Endothelial cell of umbilical vein (primary cell): ENCODE measurements around the gene PRRX2. TPM values are rescaled to one million over a fixed set of nuclear protein-coding genes. Genes with fewer than 3 reads are reported as not detected.

Experiments used
- BruUV-seq: library from RNA; stranded (reverse); fragments of 400-500 nt; replicated peaks from 2 replicates; lab custom pipeline; 2021; lab: Mats Ljungman, UMichigan
- CTCF ChIA-PET: fragments of 300-600, 350-600 bp; sonication (Branson Sonifier 250); formaldehyde crosslinking; loops from one replicate; lab custom pipeline; 2021; ENCODE audit warnings: antibody characterized with exemption, inconsistent platforms; lab: Charles Lee
- POLR2A ChIA-PET: fragments of 300-600, 350-600 bp; sonication (Branson Sonifier 250); formaldehyde crosslinking; loops from one replicate; lab custom pipeline; 2021; ENCODE audit warnings: antibody characterized with exemption, inconsistent platforms; lab: Charles Lee
- DNase-seq: peaks from one replicate; pipeline ENCODE4 v3.0.0-alpha.2; 2011; ENCODE audit warnings: low read depth, low spot score
- FAIRE-seq: peaks from 2 replicates; lab custom pipeline; 2011; peaks lifted over from hg19 to GRCh38; lab: Jason Lieb, UNC
- H2AFZ ChIP-seq: 2 replicates; pipeline ENCODE4 v1.6.0; 2012; ENCODE audit warnings: low read depth, low read length, control low read depth, inconsistent platforms
- H3K27ac ChIP-seq: 2 replicates; pipeline ENCODE4 v1.5.1; 2011; ENCODE audit warnings: low read depth, mild to moderate bottlenecking, control low read depth, low read length, moderate library complexity; ENCODE audit not compliant: insufficient read depth
- H3K27me3 ChIP-seq, 2 experiments: 2 replicates each; pipeline versions ENCODE4 v1.6.0 to v1.6.1; 2011; ENCODE audit warnings: low read length in 2 of 2, mixed read lengths in 1 of 2; ENCODE audit not compliant: control insufficient read depth in 2 of 2, insufficient read depth in 2 of 2
- H3K36me3 ChIP-seq, 2 experiments: 2 replicates in 1 of 2; 3 replicates in 1 of 2; pipeline ENCODE4 v1.5.1; 2011; ENCODE audit warnings: low read length in 2 of 2, mild to moderate bottlenecking in 1 of 2, moderate library complexity in 1 of 2; ENCODE audit not compliant: control insufficient read depth in 2 of 2, insufficient read depth in 2 of 2; ENCODE audit errors: extremely low read depth in 1 of 2
- H3K4me1 ChIP-seq: 3 replicates; pipeline ENCODE4 v1.5.1; 2011; ENCODE audit warnings: mild to moderate bottlenecking, low read length; ENCODE audit not compliant: control insufficient read depth, insufficient read depth; ENCODE audit errors: extremely low read depth
- H3K4me2 ChIP-seq: 2 replicates; pipeline ENCODE4 v1.6.1; 2011; ENCODE audit warnings: low read length, control low read depth, mixed read lengths; ENCODE audit not compliant: insufficient read depth
- H3K4me3 ChIP-seq, 3 experiments: fragments of 200-600 bp in 1 of 3; sonication (generic), shearing (Covaris generic) in 1 of 3; replicated peaks in 1 of 3; 2 replicates each; pipeline ENCODE4 v1.5.1; 2011 to 2016; ENCODE audit warnings: control low read depth in 3 of 3, low read length in 3 of 3, mild to moderate bottlenecking in 2 of 3, inconsistent platforms in 1 of 3, low read depth in 1 of 3, moderate library complexity in 1 of 3; ENCODE audit not compliant: insufficient read depth in 1 of 3
- H3K79me2 ChIP-seq: 2 replicates; pipeline ENCODE4 v1.6.0; 2012; ENCODE audit warnings: low read length, inconsistent platforms; ENCODE audit not compliant: control insufficient read depth, insufficient read depth
- H3K9ac ChIP-seq: replicated peaks from 2 replicates; pipeline ENCODE3; 2011; ENCODE audit warnings: low read length, control low read depth; ENCODE audit not compliant: insufficient read depth; ENCODE audit errors: extremely low read depth
- H3K9me1 ChIP-seq: replicated peaks from 3 replicates; pipeline ENCODE4 v1.6.0; 2011; ENCODE audit warnings: mild to moderate bottlenecking, low read length; ENCODE audit not compliant: control insufficient read depth, insufficient read depth; ENCODE audit errors: extremely low read depth
- H3K9me3 ChIP-seq: replicated peaks from 2 replicates; pipeline ENCODE4 v1.5.1; 2012; ENCODE audit warnings: low read length, inconsistent platforms; ENCODE audit not compliant: control insufficient read depth, insufficient read depth
- H4K20me1 ChIP-seq: replicated peaks from 2 replicates; pipeline ENCODE3; 2011; ENCODE audit warnings: mild to moderate bottlenecking, low read length; ENCODE audit not compliant: control insufficient read depth, insufficient read depth; ENCODE audit errors: extremely low read depth
- CTCF ChIP-seq, 2 donors: IDR thresholded peaks; 1 replicate in 1 of 2; 2 replicates in 1 of 2; pipeline ENCODE4 v1.5.1; 2011; ENCODE audit warnings: low read length in 2 of 2, mild to moderate bottlenecking in 2 of 2, moderate library complexity in 2 of 2, control low read depth in 1 of 2, inconsistent platforms in 1 of 2, low read depth in 1 of 2; ENCODE audit not compliant: insufficient read depth in 1 of 2; ENCODE audit errors: extremely low read depth in 1 of 2
- EZH2 ChIP-seq: IDR thresholded peaks from 2 replicates; pipeline ENCODE4 v1.6.1; 2012; ENCODE audit warnings: borderline replicate concordance, low read depth, mild to moderate bottlenecking, moderate library complexity, low read length, inconsistent platforms; ENCODE audit not compliant: severe bottlenecking
- FOS ChIP-seq: IDR thresholded peaks from 2 replicates; pipeline ENCODE4 v1.6.1; 2011; ENCODE audit warnings: mild to moderate bottlenecking, low read length, moderate library complexity, borderline replicate concordance; ENCODE audit not compliant: insufficient read depth
- GATA2 ChIP-seq: IDR thresholded peaks from 2 replicates; pipeline ENCODE4 v1.7.0; 2011; ENCODE audit warnings: low read depth, mild to moderate bottlenecking, moderate library complexity, mixed read lengths, low read length; ENCODE audit not compliant: insufficient read length, insufficient read depth
- JUN ChIP-seq: IDR thresholded peaks from 2 replicates; pipeline ENCODE4 v1.6.1; 2011; ENCODE audit warnings: borderline replicate concordance, low read depth; ENCODE audit not compliant: insufficient read length, insufficient read depth
- MAX ChIP-seq: IDR thresholded peaks from 2 replicates; pipeline ENCODE4 v1.6.1; 2011; ENCODE audit not compliant: insufficient read depth, insufficient read length
- MYC ChIP-seq: IDR thresholded peaks from one replicate; pipeline ENCODE4 v1.6.1; 2011; ENCODE audit warnings: mild to moderate bottlenecking, low read depth, low read length
- POLR2A ChIP-seq: IDR thresholded peaks from 2 replicates; pipeline ENCODE4 v1.6.1; 2012; ENCODE audit warnings: low read depth, mild to moderate bottlenecking, control low read depth, low read length
- POLR2AphosphoS5 ChIP-seq: IDR thresholded peaks from 2 replicates; pipeline ENCODE4 v1.6.1; 2012; ENCODE audit warnings: low read depth, mild to moderate bottlenecking, control low read depth, low read length, moderate library complexity; ENCODE audit not compliant: insufficient read depth
- dilution Hi-C: fragments of 300-500 bp; cut with MboI; formaldehyde crosslinking; loops from one replicate; pipeline ENCODE4 v1.15.0; 2019; ENCODE audit warnings: low sequenced_read_pairs; ENCODE audit not compliant: extremely low pct_ligation_motif_present
- intact Hi-C: fragments of 100-400 bp; cut with micrococcal nuclease; formaldehyde crosslinking; loops from one replicate; pipeline ENCODE4 v1.10.0; 2022
- polyA plus RNA-seq, 4 experiments: library from polyadenylated mRNA; depleted of rRNA in 3 of 4; stranded (reverse) in 3 of 4; unstranded in 1 of 4; fragments of >200 nt; gene quantifications; 2 replicates each; pipeline versions ENCODE4 v1.2.1 to v1.2.3, GENCODE V29; 2011 to 2012; ENCODE audit warnings: missing spikeins in 1 of 4
- total RNA-seq: library from RNA; stranded (reverse); gene quantifications from 2 replicates; pipeline ENCODE4 v1.2.3, GENCODE V29; 2021

PRRX2 gene
- total and polyA plus RNA-seq, 2 donors (not counting 3 experiments of a cell fraction or from before 2014, with no cell fraction given), result 0.19 to 0.77 TPM

GRCh38 chr9:129637673-129638439, 27.6 kb upstream of the PRRX2 start:
- FAIRE-seq (no peak), DNase-seq (no peak)
- dilution Hi-C loops, result no loop called here
- BruUV-seq, result TSS peak; percentile 2
- H4K20me1 ChIP-seq, result no peaks in the 10 kb centered on the region
- H3K27me3 ChIP-seq, result no peaks in the 10 kb centered on the region
- H3K36me3 ChIP-seq, result peaks cover 14 to 44% of the 10 kb centered on the region in 2 experiments
- H3K4me2 ChIP-seq, result no peak overlapping the region
- H2AFZ ChIP-seq, result no peak overlapping the region
- H3K9me1 ChIP-seq, result no peaks in the 10 kb centered on the region
- no peaks in the 10 kb centered on the region for H3K9me3 ChIP-seq
- peaks cover 10% of the 10 kb centered on the region for H3K4me1 ChIP-seq
- H3K79me2 ChIP-seq, result peaks cover 35% of the 10 kb centered on the region
- no peak overlapping the region for H3K9ac ChIP-seq
- CTCF ChIA-PET, result interaction anchor here (1.5 to 4.7 kb wide), 3 partner anchors 13 to 506 kb away, joined by 4 to 27 read pairs (median 6); partner anchors contain the start of gene NTMT1
- POLR2A ChIA-PET, result no interaction called here
- H3K27ac ChIP-seq, result no peak overlapping the region
- peak; percentile 12 for TF ChIP-seq POLR2AphosphoS5
- peak; percentile 15 for TF ChIP-seq POLR2A
- TF ChIP-seq EZH2, result no peak
- TF ChIP-seq FOS, result no peak
- intact Hi-C loops, result no loop called here
- no peak overlapping the region for H3K4me3 ChIP-seq

- H3K9ac ChIP-seq, result no peak overlapping the region
- H3K4me3 ChIP-seq, result no peak overlapping the region
- POLR2A ChIA-PET, result no interaction called here
- H3K79me2 ChIP-seq, result peaks cover 24% of the 10 kb centered on the region
- H2AFZ ChIP-seq, result no peak overlapping the region
- H3K36me3 ChIP-seq, result peaks cover 11 to 38% of the 10 kb centered on the region in 2 experiments
- peaks cover 10% of the 10 kb centered on the region for H3K4me1 ChIP-seq
- no TSS peak for BruUV-seq
- dilution Hi-C loops, result no loop called here
- no peak overlapping the region for H3K27ac ChIP-seq
- CTCF ChIA-PET, result interaction anchor here (1.0 to 4.7 kb wide), 7 partner anchors 12 to 508 kb away, joined by 3 to 27 read pairs (median 5); partner anchors contain the start of genes C9orf50 and NTMT1
- FAIRE-seq (no peak), DNase-seq (no peak)
- H3K27me3 ChIP-seq, result no peaks in the 10 kb centered on the region
- intact Hi-C loops, result no loop called here
- H4K20me1 ChIP-seq, result no peaks in the 10 kb centered on the region
- no peak for TF ChIP-seq FOS
- TF ChIP-seq POLR2A, result no peak
- no peak for TF ChIP-seq POLR2AphosphoS5
- no peak for TF ChIP-seq JUN
- TF ChIP-seq GATA2, result no peak
- TF ChIP-seq EZH2, result no peak
- TF ChIP-seq MAX, result no peak
- TF ChIP-seq CTCF (IDR thresholded peaks at IDR 0.05; ENCODE audit: extremely low read depth in 1 of 2, insufficient read depth in 1 of 2, low read depth in 1 of 2, low read length in 2 of 2), result no peak
- TF ChIP-seq MYC, result no peak
- no peak overlapping the region for H3K4me2 ChIP-seq
- H3K9me3 ChIP-seq, result no peaks in the 10 kb centered on the region
- no peaks in the 10 kb centered on the region for H3K9me1 ChIP-seq
Observed at GRCh38 chr9:129639034-129639630, 26.3 kb upstream of the PRRX2 start.
